Osteocyte (in vitro differentiated cells): Measurements from ENCODE around the gene ENTPD6. TPM values are rescaled to one million over a fixed set of nuclear protein-coding genes. Genes with fewer than 3 reads are reported as not detected.
A peak's percentile ranks its signal among the peaks of the same experiment; 100 is the strongest.

ENCODE experiments used
- DNase-seq: peaks from one replicate; pipeline ENCODE4 v3.0.0; 2021; ENCODE audit warnings: mixed read lengths; ENCODE audit not compliant: unreplicated experiment; ENCODE audit errors: extremely low spot score
- H3K27ac Mint-ChIP-seq: one replicate; pipeline ENCODE4 v1.8.0; 2021; ENCODE audit warnings: mild to moderate bottlenecking, mixed read lengths; ENCODE audit not compliant: unreplicated experiment
- H3K27me3 Mint-ChIP-seq: one replicate; pipeline ENCODE4 v1.8.0; 2021; ENCODE audit warnings: mixed read lengths; ENCODE audit not compliant: unreplicated experiment
- H3K36me3 Mint-ChIP-seq: one replicate; pipeline ENCODE4 v1.8.0; 2021; ENCODE audit warnings: mixed read lengths; ENCODE audit not compliant: unreplicated experiment
- H3K4me1 Mint-ChIP-seq: one replicate; pipeline ENCODE4 v1.8.0; 2021; ENCODE audit warnings: mixed read lengths; ENCODE audit not compliant: unreplicated experiment
- H3K4me3 Mint-ChIP-seq: one replicate; pipeline ENCODE4 v1.8.0; 2021; ENCODE audit warnings: mild to moderate bottlenecking, moderate library complexity, mixed read lengths; ENCODE audit not compliant: unreplicated experiment
- H3K9me3 Mint-ChIP-seq: one replicate; pipeline ENCODE4 v1.8.0; 2021; ENCODE audit warnings: mixed read lengths; ENCODE audit not compliant: unreplicated experiment
- CTCF ChIP-seq: fragments of 200-600 bp; sonication (generic); IDR thresholded peaks from 2 replicates; pipeline ENCODE4 v1.5.0; 2021; ENCODE audit warnings: antibody characterized with exemption, mild to moderate bottlenecking, moderate library complexity
- total RNA-seq: library from RNA; stranded (reverse); gene quantifications from 2 replicates; pipeline ENCODE4 v1.2.1, GENCODE V29; 2021

Gene ENTPD6
- total RNA-seq, 1 donor from 2014 or later = 62.0 TPM

DNA sequence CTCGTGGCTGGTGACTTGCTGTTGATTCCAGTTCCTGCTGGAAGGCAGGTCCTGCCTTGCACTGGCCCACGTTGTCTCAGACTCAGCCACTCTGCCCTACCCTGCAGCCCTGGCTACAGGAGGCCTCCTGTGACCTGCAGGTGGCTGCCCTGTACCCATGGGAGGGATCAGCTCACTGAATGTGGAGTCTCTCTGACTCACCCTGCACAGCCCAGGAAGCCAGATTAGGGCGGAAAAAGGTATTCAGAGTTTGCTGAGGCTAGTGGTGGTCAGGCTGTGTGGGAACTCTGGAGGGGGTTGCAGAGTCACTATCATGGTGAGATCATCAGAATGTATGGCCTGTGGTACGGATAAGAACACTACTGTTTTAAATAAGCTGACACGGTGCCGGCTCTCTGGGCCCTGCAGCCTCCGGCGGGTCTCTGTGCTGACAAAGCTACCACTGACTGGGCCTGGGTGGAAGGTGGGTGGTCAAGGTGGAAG, 27.7 kb downstream of the ENTPD6 start:
- peak overlapping the region; percentile 6 for H3K4me3 Mint-ChIP-seq
- peaks cover 67% of the 10 kb centered on the region for H3K4me1 Mint-ChIP-seq
- H3K36me3 Mint-ChIP-seq = peaks cover 15% of the 10 kb centered on the region
- no peaks in the 10 kb centered on the region for H3K27me3 Mint-ChIP-seq
- no peaks in the 10 kb centered on the region for H3K9me3 Mint-ChIP-seq
- H3K27ac Mint-ChIP-seq = peak overlapping the region; percentile 95
- no peak for DNase-seq
- peak; percentile 14 for TF ChIP-seq CTCF

GRCh38 chr20:25223765-25224720, 28.5 kb downstream of the ENTPD6 start:
- no peak for TF ChIP-seq CTCF
- peak overlapping the region; percentile 95 for H3K27ac Mint-ChIP-seq
- H3K9me3 Mint-ChIP-seq = no peaks in the 10 kb centered on the region
- H3K27me3 Mint-ChIP-seq = no peaks in the 10 kb centered on the region
- H3K4me1 Mint-ChIP-seq = peaks cover 67% of the 10 kb centered on the region
- H3K36me3 Mint-ChIP-seq = peaks cover 13% of the 10 kb centered on the region
- no peak for DNase-seq
- no peak overlapping the region for H3K4me3 Mint-ChIP-seq

- Mint-ChIP-seq H3K27me3 (no peaks in the 10 kb centered on the region), H3K27ac (peak overlapping the region; percentile 95), H3K36me3 (peaks cover 12% of the 10 kb centered on the region), H3K4me3 (no peak overlapping the region), H3K4me1 (peaks cover 62% of the 10 kb centered on the region), H3K9me3 (no peaks in the 10 kb centered on the region)
- DNase-seq = no peak
- TF ChIP-seq CTCF = no peak
Observed at GRCh38 chr20:25224941-25225340, 29.4 kb downstream of the ENTPD6 start.

DNA sequence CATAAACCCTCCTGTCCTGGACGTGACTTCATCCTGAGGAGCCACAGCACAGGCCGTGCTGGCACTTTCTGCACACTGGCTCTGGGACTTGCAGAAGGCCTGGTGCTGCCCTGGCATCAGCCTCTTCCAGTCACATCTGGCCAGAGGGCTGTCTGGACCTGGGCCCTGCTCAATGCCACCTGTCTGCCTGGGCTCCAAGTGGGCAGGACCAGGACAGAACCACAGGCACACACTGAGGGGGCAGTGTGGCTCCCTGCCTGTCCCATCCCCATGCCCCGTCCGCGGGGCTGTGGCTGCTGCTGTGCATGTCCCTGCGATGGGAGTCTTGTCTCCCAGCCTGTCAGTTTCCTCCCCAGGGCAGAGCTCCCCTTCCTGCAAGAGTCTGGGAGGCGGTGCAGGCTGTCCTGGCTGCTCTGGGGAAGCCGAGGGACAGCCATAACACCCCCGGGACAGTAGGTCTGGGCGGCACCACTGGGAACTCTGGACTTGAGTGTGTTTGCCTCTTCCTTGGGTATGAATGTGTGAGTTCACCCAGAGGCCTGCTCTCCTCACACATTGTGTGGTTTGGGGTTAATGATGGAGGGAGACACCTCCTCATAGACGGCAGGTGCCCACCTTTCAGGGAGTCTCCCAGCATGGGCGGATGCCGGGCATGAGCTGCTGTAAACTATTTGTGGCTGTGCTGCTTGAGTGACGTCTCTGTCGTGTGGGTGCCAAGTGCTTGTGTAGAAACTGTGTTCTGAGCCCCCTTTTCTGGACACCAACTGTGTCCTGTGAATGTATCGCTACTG, 30.3 kb downstream of the ENTPD6 start:
- TF ChIP-seq CTCF = no peak
- peaks cover 12% of the 10 kb centered on the region for H3K36me3 Mint-ChIP-seq
- H3K27me3 Mint-ChIP-seq = no peaks in the 10 kb centered on the region
- H3K4me3 Mint-ChIP-seq = no peak overlapping the region
- H3K9me3 Mint-ChIP-seq = no peaks in the 10 kb centered on the region
- peaks cover 64% of the 10 kb centered on the region for H3K4me1 Mint-ChIP-seq
- DNase-seq = no peak
- peak overlapping the region; percentile 47 for H3K27ac Mint-ChIP-seq
